Muscle of arm (tissue), 12 donors: ENCODE measurements around the gene RAB4B. TPM values are rescaled to one million over a fixed set of nuclear protein-coding genes. Genes with fewer than 3 reads are reported as not detected.
"Not testable (repeated sequence)": the region's sequence is repeated elsewhere in the genome, so short reads cannot be mapped to it uniquely, and the experiment has no call there.

Experiments used
- DNase-seq: peaks from one replicate; pipeline ENCODE4 v3.0.0-alpha.2; 2013
- polyA plus RNA-seq, 12 donors: library from polyadenylated mRNA; unstranded; fragments of 120-200 nt; gene quantifications; one replicate each; pipeline ENCODE4 v1.2.1, GENCODE V29; 2013; ENCODE audit not compliant: insufficient read length in 12 of 12

Gene RAB4B
- polyA plus RNA-seq, 12 donors: 6.3 to 10.5 (median 8.3) TPM; not detected in 2

- no peak for DNase-seq
Observed at GRCh38 chr19:40747536-40747935, 30.5 kb upstream of the RAB4B start.

GRCh38 chr19:40750058-40750873 is 27.8 kb upstream of the RAB4B start, which contains the start of gene ACTMAP:
TSS of gene ACTMAP (minus strand) at chr19:40750477. CDS start at chr19:40749803, 674 bp downstream.
- peak; percentile 100 for DNase-seq

- peak; percentile 99 for DNase-seq
Observed at GRCh38 chr19:40750874-40751537, 27.0 kb upstream of the RAB4B start, which contains the start of gene SNRPA. TSS of gene SNRPA (plus strand) at chr19:40751203. CDS start at chr19:40751409, 206 bp downstream.

- DNase-seq: no peak
Observed at GRCh38 chr19:40752257-40752781, 25.7 kb upstream of the RAB4B start.

GRCh38 chr19:40754611-40755247 is 23.3 kb upstream of the RAB4B start:
- no peak for DNase-seq

- DNase-seq: no peak
Observed at GRCh38 chr19:40755248-40755624, 22.8 kb upstream of the RAB4B start.

GRCh38 chr19:40755791-40756190 is 22.3 kb upstream of the RAB4B start:
- no peak for DNase-seq

GRCh38 chr19:40756502-40757110 is 21.4 kb upstream of the RAB4B start:
- no peak for DNase-seq

GRCh38 chr19:40758491-40758890 is 19.6 kb upstream of the RAB4B start:
- no peak for DNase-seq

GRCh38 chr19:40759352-40759751 is 18.7 kb upstream of the RAB4B start:
- DNase-seq: no peak

- no peak for DNase-seq
Observed at GRCh38 chr19:40762754-40763470, 15.1 kb upstream of the RAB4B start.

GRCh38 chr19:40763526-40763925 is 14.5 kb upstream of the RAB4B start:
- DNase-seq: no peak

- no peak for DNase-seq
Observed at GRCh38 chr19:40763963-40764362, 14.1 kb upstream of the RAB4B start.

GRCh38 chr19:40766385-40766784 is 11.7 kb upstream of the RAB4B start:
- not testable (repeated sequence) for DNase-seq

- no peak for DNase-seq
Observed at GRCh38 chr19:40768869-40769268, 9.2 kb upstream of the RAB4B start.

GRCh38 chr19:40771101-40771862 is 6.8 kb upstream of the RAB4B start:
- DNase-seq: not testable (repeated sequence)

GRCh38 chr19:40774916-40775631 is 3.0 kb upstream of the RAB4B start, which contains the start of gene MIA:
TSS of gene MIA (plus strand) at chr19:40775521. CDS start at chr19:40775543, 22 bp downstream.
- no peak for DNase-seq

- no peak for DNase-seq
Observed at GRCh38 chr19:40775632-40776022, 2.4 kb upstream of the RAB4B start.

- no peak for DNase-seq
Observed at GRCh38 chr19:40776364-40776763, 1.7 kb upstream of the RAB4B start.
